Activated T-helper 1 cell treated with Interleukin-2 at 50 U/mL for 16 hours (primary cell): ENCODE results near the gene MAGI3.
"Not testable (repeated sequence)": the region's sequence is repeated elsewhere in the genome, so short reads cannot be mapped to it uniquely, and the experiment has no call there.

Experiments
- DNase-seq: peaks from one replicate; pipeline ENCODE4 v3.0.0-alpha.2; 2020; ENCODE audit warnings: low read depth

The MAGI3 gene

GRCh38 chr1:113581323-113581722 lies 191.0 kb downstream of the MAGI3 start:
- DNase-seq: no peak

GRCh38 chr1:113582084-113582483 lies 191.8 kb downstream of the MAGI3 start:
- no peak for DNase-seq

- DNase-seq: no peak
These were observed 197.2 kb downstream of the MAGI3 start for GRCh38 chr1:113587475-113587874.

DNA sequence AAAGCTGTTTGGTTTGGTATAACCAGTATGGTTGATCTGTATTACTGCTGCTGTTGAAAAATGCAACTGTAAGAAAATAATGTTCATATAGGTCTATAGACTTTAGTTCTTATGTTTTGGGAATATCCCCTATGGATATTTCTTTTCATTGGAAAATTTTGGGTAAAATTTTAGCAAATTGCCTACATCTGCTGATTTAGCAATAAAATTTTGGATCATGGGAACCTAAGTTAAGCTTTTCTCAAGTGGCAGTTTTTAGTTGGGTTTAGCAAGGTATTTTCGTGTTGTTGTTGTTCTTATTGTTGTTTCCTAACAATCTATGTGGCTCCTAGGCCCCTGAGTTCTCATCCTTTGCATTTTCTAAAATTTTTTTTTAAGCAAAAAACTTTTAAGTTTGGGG lies 201.9 kb downstream of the MAGI3 start:
- no peak for DNase-seq

DNA sequence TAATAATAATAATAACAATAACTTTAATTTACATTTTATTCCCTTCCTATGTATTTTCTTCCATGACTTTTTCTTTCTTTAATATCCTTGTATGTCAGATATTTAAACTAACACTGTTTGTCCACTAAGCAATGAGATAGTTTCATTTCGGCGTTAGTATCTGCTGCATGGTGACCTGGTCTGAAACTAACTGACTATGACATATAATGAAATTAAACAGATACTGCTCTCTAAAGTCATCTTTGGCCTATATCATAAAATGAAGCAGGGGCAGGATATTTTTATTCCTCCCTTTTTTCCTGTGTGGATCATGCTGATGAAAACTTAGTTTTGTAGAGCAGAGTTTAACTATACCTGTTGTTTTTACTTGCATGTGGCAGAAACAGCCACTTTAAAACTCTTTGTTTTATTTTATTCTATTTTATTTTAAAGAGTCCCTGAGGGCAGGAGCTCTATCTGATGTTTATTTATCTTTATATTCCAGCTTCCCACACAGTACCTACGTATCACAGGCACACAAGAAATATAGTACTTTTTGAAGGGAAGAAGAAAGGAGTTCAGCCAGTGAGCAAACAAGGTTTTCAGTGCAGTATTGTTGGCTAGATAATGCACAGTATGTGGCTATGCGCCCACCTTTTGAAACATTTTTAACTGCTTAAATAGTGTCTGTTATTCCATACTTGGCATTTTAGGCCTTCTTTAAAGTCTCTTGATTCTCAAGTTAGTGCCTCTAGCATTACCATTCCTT lies 203.4 kb downstream of the MAGI3 start:
- no peak for DNase-seq

GRCh38 chr1:113604466-113604865 lies 214.2 kb downstream of the MAGI3 start:
- DNase-seq: not testable (repeated sequence)

- no peak for DNase-seq
These were observed 214.8 kb downstream of the MAGI3 start for GRCh38 chr1:113605146-113605545.

GRCh38 chr1:113608399-113608798 lies 218.1 kb downstream of the MAGI3 start:
- DNase-seq: no peak

- no peak for DNase-seq
These were observed 220.1 kb downstream of the MAGI3 start for GRCh38 chr1:113610372-113610771.

DNA sequence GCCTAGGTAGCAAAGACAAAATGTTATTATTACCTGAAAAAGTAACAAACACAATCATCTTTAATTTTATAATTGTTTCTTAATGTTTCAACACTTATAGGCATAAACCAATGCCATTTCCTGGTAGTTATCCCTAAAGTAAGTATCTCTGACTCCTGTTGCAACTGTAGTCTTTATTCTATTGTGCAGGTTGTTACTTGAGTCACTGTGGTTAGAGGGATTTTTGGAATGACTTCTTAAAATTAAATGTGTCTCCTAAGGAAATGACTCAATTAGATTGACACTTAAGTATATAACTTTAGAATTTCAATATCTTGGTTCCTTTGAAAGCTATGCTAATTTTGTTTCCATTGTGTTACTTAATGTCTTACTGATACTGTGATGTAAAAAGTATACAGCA lies 225.1 kb downstream of the MAGI3 start:
- no peak for DNase-seq

DNA sequence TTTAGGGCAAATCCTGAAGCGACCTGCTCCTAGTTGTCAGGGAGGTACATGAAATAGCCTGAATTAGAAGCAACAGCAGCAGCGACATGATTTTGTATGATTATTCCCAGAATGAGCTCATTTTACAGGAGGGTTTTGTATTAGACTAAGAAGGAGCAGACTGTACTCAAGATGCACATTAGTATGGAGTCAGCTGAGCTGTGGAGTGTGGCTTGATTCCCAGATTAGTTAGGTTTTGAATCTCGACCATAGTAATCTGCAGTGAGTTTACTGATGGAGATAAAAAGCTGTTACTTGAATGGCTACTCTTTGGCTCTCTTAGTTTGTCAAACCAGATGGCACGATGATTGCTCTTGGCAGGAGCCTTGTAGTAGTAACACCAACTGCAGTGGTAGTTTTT lies 225.8 kb downstream of the MAGI3 start:
- DNase-seq: no peak

DNA sequence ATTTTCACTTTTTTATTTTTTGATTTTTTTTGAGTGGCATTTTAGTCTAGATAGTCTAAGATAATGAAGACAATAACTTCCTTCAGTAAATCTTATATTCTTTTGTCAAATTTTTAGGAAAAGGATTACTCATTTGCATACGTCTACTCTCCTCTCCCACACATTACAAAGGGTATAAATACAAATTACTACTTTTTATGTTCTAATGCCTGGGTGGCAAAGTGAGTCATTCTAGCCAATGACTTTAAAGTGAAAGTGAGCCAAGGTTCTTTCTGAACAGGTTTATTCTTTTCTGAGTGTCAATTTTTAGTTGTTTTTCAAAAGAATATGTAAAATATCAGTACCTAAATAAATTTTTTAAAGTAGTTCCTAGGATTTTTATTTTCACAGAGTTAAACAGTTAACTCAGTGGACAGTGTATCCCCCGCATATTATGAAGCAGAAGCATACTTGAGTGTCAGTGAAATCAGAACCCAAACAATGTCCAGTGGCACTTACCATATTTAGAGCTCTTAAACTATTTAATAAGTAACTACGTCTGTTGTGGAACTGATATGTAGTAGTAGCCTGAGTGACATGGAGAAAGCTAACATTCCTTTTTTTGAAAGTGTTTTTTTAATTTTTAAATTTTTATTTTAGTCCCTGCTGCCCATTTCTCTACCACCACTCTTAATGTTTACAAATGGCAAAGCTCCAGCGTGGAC lies 227.3 kb downstream of the MAGI3 start:
- DNase-seq: no peak

DNA sequence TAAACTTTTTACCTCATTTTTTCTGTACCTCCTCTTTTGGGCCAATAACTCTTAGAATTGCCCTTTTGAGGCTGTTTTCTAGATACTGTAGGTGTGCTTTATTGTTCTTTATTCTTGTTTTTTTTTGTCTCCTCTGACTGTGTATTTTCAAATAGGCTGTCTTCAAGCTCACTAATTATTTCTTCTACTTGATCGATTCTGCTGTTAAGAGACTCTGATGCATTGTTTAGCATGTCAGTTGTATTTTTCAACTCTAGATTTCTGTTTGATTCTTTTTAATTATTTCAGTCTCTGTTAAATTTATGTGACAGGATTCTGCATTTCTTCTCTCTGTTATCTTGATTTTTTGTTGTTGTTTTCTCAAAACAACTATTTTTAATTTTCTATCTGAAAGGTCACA lies 238.7 kb downstream of the MAGI3 start:
- DNase-seq: no peak

DNA sequence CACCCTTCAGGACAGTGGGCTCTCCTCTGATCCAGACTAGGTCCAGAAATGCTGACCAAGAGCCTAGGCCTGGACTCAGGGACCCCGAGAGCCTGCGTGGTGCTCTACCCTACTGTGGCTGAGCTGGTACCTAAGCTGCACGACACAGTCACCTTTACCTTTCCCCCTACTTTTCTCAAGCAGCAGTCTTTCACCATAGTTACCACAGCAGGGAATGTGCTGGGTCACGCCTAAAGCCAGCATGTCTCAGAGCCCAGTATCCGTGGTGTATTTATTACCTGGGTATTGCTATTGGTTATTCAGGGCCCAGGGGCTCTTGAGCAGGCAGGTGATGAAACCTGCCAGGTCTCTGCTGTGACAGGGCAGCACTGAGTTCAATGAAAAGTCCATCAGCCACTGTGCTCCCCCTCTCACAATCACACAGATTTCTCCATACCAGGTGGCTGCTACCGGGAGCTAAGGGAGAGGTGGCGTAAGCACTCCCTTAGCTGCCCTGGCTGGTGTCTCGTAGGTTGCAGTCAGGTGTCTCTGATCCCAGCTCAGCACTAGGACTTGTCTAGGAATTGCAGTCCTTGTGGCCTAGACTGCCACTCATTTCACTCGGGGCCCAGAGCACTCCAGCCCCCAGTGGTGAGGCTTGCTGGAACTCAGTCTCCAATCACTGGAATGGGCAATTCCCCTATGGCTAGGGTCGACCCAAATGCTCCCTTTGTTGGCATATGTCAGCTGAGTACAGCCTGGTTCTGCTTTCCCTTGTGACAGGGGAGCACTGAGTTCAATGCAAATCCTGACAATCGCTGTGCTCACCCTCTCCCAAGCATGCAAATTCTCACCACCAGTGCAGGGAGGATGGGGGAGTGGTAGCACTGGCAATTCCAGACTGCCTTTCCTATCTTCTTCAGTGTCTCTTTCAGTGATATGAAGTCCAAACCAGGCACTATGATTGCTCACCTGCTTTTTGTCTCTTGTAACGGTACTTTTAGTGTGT lies 240.3 kb downstream of the MAGI3 start:
- no peak for DNase-seq

GRCh38 chr1:113641396-113641795 lies 251.1 kb downstream of the MAGI3 start:
- no peak for DNase-seq

GRCh38 chr1:113647164-113647563 lies 256.8 kb downstream of the MAGI3 start:
- no peak for DNase-seq

GRCh38 chr1:113648478-113648877 lies 258.2 kb downstream of the MAGI3 start:
- DNase-seq: no peak

- no peak for DNase-seq
These were observed 262.5 kb downstream of the MAGI3 start for GRCh38 chr1:113652771-113653170.

DNA sequence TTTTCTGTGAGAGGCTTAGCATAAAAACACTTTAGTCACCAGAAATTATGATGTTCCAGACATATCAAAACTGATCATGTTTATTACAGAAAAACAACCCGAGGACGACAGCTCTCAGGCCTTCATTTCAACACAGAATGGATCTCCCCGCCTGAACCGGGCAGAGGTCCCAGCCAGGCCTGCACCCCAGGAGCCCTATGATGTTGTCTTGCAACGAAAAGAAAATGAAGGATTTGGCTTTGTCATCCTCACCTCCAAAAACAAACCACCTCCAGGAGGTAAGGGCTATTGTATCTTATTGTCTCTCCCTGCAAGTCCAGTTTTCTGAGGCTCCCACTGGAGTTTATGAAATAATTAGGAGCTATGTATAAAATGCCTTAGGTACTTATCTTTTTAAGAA lies 263.4 kb downstream of the MAGI3 start:
- DNase-seq: no peak

- no peak for DNase-seq
These were observed 264.6 kb downstream of the MAGI3 start for GRCh38 chr1:113654883-113655282.

- no peak for DNase-seq
These were observed 266.8 kb downstream of the MAGI3 start for GRCh38 chr1:113657126-113657525.

DNA sequence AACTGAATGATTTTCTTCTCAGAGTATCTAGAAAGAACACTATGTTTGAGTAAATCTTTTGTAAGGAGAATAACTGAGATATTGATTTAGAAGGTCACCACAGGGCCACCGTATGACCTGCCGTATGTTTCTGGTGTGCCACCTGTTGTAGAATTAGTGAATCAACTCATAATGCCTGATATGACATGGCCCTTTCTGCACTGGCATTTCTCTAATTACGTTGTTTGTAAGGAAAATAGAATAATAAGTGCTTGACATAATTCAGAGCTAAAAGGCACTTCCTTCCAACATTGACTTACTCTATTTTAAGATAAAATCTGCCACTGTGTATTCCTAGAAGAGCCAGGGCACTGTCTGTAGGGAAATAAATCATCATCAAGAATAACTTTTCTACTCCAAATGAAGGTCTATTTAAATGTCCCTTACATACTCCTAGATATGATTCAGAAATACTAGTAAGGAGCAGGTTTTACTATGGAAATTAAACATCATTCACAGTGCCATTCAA lies 267.3 kb downstream of the MAGI3 start:
- DNase-seq: no peak
